ENCODE measurements around the gene AKAP6. TPM values are rescaled to one million over a fixed set of nuclear protein-coding genes. Genes with fewer than 3 reads are reported as not detected.

Gene AKAP6
- total and polyA plus RNA-seq, 2 experiments from 2014 or later, result 0.38 to 0.42 TPM

- no peaks in the 10 kb centered on the region for H3K9me3 Mint-ChIP-seq
- peaks cover 10% of the 10 kb centered on the region; the same call in 1 of the 2 replicates for H3K4me1 ChIP-seq (ENCODE audit: insufficient read depth)
- no peaks in the 10 kb centered on the region for H3K27me3 ChIP-seq (ENCODE audit: insufficient read depth)
- H3K4me3 Mint-ChIP-seq, result no peak overlapping the region
- no peaks in the 10 kb centered on the region for H3F3A ChIP-seq (replicated peaks; ENCODE audit: low read depth)
- H3K9me2 ChIP-seq (ENCODE audit: insufficient read depth), result no peaks in the 10 kb centered on the region
- no peak overlapping the region for H3K4me2 ChIP-seq
- H3K36me3 ChIP-seq (ENCODE audit: insufficient read depth), result no peaks in the 10 kb centered on the region
- H3K4me3 ChIP-seq, result no peak overlapping the region
- peak overlapping the region; percentile 60; the same call in 1 of the 2 replicates for H2AFZ ChIP-seq
- no peaks in the 10 kb centered on the region for H3K36me3 Mint-ChIP-seq (ENCODE audit: low read depth)
- ATAC-seq (no peak), DNase-seq (ENCODE audit: low spot score) (no peak)
- no peaks in the 10 kb centered on the region for H4K20me1 ChIP-seq (replicated peaks; ENCODE audit: insufficient read depth)
- H3K27me3 Mint-ChIP-seq (ENCODE audit: insufficient read depth, low read depth, poor library complexity), result no peaks in the 10 kb centered on the region
- H3K79me2 ChIP-seq (replicated peaks; ENCODE audit: insufficient read depth), result no peaks in the 10 kb centered on the region
- peaks cover 15% of the 10 kb centered on the region for H3K4me1 Mint-ChIP-seq
- no peak overlapping the region for H3K27ac Mint-ChIP-seq
- no peak for TF ChIP-seq ZNF331 (CRISPR knock-in tag; IDR thresholded peaks at IDR 0.05; ENCODE audit: low read depth)
- TF ChIP-seq POLR2AphosphoS5 (IDR thresholded peaks at IDR 0.05; ENCODE audit: low read depth), result no peak
- no peak for TF ChIP-seq ZNF462 (CRISPR knock-in tag; IDR thresholded peaks at IDR 0.05)
- no peak for TF ChIP-seq NANOG (IDR thresholded peaks at IDR 0.05; ENCODE audit: borderline replicate concordance)
- TF ChIP-seq ETS1 (IDR thresholded peaks at IDR 0.05), result no peak
- TF ChIP-seq REST (IDR thresholded peaks at IDR 0.05; ENCODE audit: unreplicated experiment), result no peak
- no peak for TF ChIP-seq EZH2phosphoT487 (IDR thresholded peaks at IDR 0.05; ENCODE audit: unreplicated experiment)
- TF ChIP-seq CREB1 (CRISPR knock-in tag; IDR thresholded peaks at IDR 0.05; ENCODE audit: low read depth), result no peak
- TF ChIP-seq ZNF114 (CRISPR knock-in tag; IDR thresholded peaks at IDR 0.05), result no peak
- no peak for TF ChIP-seq JUNB (IDR thresholded peaks at IDR 0.05; ENCODE audit: unreplicated experiment)
- TF ChIP-seq EZH2 (IDR thresholded peaks at IDR 0.05; ENCODE audit: low read depth, unreplicated experiment), result no peak
- TF ChIP-seq STAT1 (IDR thresholded peaks at IDR 0.05; ENCODE audit: unreplicated experiment), result no peak
- TF ChIP-seq CTCF (conservative IDR thresholded peaks at IDR 0.05; ENCODE audit: low read depth in 2 of 2), result no peak
- H3K27ac ChIP-seq (ENCODE audit: low read depth), result no peak overlapping the region
These were observed 304.2 kb downstream of the AKAP6 start for GRCh38 chr14:32633224-32633859.

Measured in GM23338 (cell line).